GM12878 (cell line): ENCODE results near the gene SHISA3.

ENCODE experiments used
- RAD51 ChIP-seq: fragments of 450-650 bp; IDR thresholded peaks from 2 replicates; pipeline ENCODE4 v1.6.1; 2016; ENCODE audit warnings: moderate library complexity, mild to moderate bottlenecking, inconsistent platforms
- SP1 ChIP-seq: IDR thresholded peaks from one replicate; pipeline ENCODE4 v1.6.1; 2011; ENCODE audit warnings: low read depth, low read length
- ZNF274 ChIP-seq: IDR thresholded peaks from one replicate; pipeline ENCODE4 v1.8.0; 2011; ENCODE audit not compliant: insufficient read length, insufficient read depth
- TF ChIP-seq, protein P1 (sequence below), 3 experiments: IDR thresholded peaks in 2 of 3; conservative IDR thresholded peaks in 1 of 3; 2 replicates each; pipeline ENCODE4 v1.5.1; 2011; ENCODE audit warnings: low read depth in 3 of 3, low read length in 3 of 3, mild to moderate bottlenecking in 3 of 3, control low read depth in 2 of 3, moderate library complexity in 2 of 3, inconsistent platforms in 1 of 3, mixed read lengths in 1 of 3; ENCODE audit not compliant: control insufficient read depth in 2 of 3, insufficient read depth in 1 of 3; ENCODE audit errors: extremely low read depth in 1 of 3

DNA sequence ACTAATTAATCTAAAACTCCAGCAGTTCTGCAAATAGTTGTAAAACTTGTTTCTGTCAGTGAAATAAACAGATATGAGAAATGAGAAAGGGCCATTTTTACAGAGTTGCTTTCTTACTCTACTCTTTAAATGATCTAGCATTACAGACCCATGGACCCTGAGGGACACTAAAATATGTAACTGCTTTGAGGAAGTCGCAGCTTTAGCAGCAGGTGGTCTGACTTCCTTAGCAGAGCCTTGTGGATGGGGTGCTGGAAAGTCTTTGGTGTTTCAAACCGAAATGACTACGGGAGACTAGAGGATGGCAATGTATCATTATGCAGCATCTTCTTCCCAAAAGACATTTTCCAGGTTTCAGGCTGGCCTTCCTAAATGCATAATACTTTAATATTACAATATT, 18.7 kb downstream of the SHISA3 start:
- TF ChIP-seq ZNF274 (no peak), RAD51 (no peak), SP1 (no peak)
- TF ChIP-seq, protein P1, sequence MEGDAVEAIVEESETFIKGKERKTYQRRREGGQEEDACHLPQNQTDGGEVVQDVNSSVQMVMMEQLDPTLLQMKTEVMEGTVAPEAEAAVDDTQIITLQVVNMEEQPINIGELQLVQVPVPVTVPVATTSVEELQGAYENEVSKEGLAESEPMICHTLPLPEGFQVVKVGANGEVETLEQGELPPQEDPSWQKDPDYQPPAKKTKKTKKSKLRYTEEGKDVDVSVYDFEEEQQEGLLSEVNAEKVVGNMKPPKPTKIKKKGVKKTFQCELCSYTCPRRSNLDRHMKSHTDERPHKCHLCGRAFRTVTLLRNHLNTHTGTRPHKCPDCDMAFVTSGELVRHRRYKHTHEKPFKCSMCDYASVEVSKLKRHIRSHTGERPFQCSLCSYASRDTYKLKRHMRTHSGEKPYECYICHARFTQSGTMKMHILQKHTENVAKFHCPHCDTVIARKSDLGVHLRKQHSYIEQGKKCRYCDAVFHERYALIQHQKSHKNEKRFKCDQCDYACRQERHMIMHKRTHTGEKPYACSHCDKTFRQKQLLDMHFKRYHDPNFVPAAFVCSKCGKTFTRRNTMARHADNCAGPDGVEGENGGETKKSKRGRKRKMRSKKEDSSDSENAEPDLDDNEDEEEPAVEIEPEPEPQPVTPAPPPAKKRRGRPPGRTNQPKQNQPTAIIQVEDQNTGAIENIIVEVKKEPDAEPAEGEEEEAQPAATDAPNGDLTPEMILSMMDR (IDR thresholded peaks at IDR 0.05 in 2 of 3, conservative IDR thresholded peaks at IDR 0.05 in 1 of 3; ENCODE audit: control insufficient read depth in 2 of 3, extremely low read depth in 1 of 3, insufficient read depth in 1 of 3, low read depth in 3 of 3, low read length in 3 of 3): no peak
